SK-N-MC (cell line): ENCODE measurements around the gene TTC24.

Experiments used
- DNase-seq: peaks from one replicate; pipeline ENCODE4 v3.0.0-alpha.2; 2011; ENCODE audit warnings: low read depth, low spot score
- H3K27ac ChIP-seq: fragments of 200-600 bp; sonication (generic); 2 replicates; pipeline ENCODE4 v1.5.1; 2016; ENCODE audit warnings: mixed run types
- H3K36me3 ChIP-seq: fragments of 200-600 bp; sonication (generic); 2 replicates; pipeline ENCODE4 v1.6.1; 2017; ENCODE audit warnings: antibody characterized with exemption, low read length, mixed read lengths; ENCODE audit not compliant: insufficient read depth
- H3K4me3 ChIP-seq: fragments of 200-600 bp; sonication (generic); 2 replicates; pipeline ENCODE4 v1.5.1; 2016
- H3K9ac ChIP-seq: fragments of 200-600 bp; sonication (generic); 2 replicates; pipeline ENCODE4 v1.8.0; 2017; ENCODE audit warnings: mixed run types, mixed read lengths; ENCODE audit not compliant: insufficient read length
- H3K9me3 ChIP-seq: fragments of 200-600 bp; sonication (generic); 2 replicates; pipeline ENCODE4 v1.6.1; 2017; ENCODE audit warnings: low read depth, mild to moderate bottlenecking, antibody characterized with exemption, low read length, moderate library complexity, mixed read lengths
- EZH2 ChIP-seq: fragments of 200-600 bp; sonication (generic); IDR thresholded peaks from one replicate; pipeline ENCODE4 v1.6.1; 2017; ENCODE audit warnings: antibody characterized with exemption
- FOXP2 ChIP-seq: optimal IDR thresholded peaks from 2 replicates; pipeline ENCODE3; 2011; ENCODE audit warnings: mild to moderate bottlenecking, moderate library complexity; ENCODE audit not compliant: insufficient read depth; ENCODE audit errors: extremely low read length, control extremely low read depth
- POLR2AphosphoS5 ChIP-seq: IDR thresholded peaks from 2 replicates; pipeline ENCODE4 v1.6.1; 2012; ENCODE audit warnings: mild to moderate bottlenecking, low read depth, low read length, borderline replicate concordance

Gene TTC24

DNA sequence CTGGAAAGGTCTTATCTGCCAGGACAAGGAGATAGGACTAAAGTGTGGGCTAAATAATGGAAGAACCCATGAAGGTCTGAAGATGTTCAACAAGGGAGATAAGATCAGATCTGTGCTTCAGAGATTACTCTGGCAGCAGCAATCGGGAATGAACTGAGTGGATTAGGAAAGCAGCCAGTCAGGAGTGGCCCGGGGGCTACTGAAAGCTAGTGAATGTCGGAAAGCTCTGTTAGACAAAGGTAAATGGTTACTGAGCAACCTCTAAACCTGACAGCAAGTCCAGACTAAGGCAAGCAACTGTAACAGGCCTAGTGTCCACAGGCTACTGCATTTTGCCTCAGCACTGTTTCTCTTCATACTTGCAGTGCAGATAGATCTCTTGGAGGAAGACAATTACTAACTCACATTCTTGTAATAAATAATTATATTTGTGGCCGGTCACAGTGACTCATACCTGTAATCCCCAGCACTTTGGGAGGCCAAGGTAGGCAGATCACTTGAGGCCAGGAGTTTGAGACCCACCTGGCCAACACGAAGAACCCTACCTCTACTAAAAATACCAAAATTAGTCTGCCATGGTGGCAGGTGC, 19.6 kb upstream of the TTC24 start:
- Histone ChIP-seq H3K36me3 (peaks cover 29% of the 10 kb centered on the region), H3K9me3 (no peaks in the 10 kb centered on the region), H3K9ac (no peak overlapping the region), H3K4me3 (no peak overlapping the region), H3K27ac (no peak overlapping the region)
- TF ChIP-seq FOXP2, result no peak
- TF ChIP-seq POLR2AphosphoS5, result no peak
- no peak for TF ChIP-seq EZH2
- no peak for DNase-seq

GRCh38 chr1:156560585-156561163, 18.8 kb upstream of the TTC24 start:
- H3K27ac ChIP-seq, result no peak overlapping the region
- DNase-seq, result no peak
- H3K9me3 ChIP-seq, result no peaks in the 10 kb centered on the region
- H3K36me3 ChIP-seq, result peaks cover 27% of the 10 kb centered on the region
- TF ChIP-seq EZH2, result no peak
- no peak for TF ChIP-seq FOXP2
- no peak for TF ChIP-seq POLR2AphosphoS5
- H3K9ac ChIP-seq, result no peak overlapping the region
- no peak overlapping the region for H3K4me3 ChIP-seq

DNA sequence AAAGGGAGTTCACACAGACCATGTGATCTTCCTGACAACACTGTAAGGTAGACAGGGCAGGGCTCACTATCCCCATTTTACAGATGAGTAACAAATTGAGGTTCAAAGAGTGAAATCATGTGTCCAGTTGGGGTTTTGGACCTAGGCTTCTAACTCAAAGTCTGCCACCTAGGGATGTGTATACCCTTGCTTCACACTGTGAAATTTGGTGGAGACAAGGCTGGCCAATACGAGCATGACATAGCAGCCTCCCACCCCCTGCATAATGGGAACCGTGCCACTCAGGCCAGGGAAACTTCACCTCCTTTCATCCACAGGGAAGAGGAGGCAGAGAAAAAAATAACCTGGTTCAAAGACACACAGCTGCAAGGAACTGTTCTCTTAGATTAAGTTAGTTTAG, 14.0 kb upstream of the TTC24 start:
- TF ChIP-seq EZH2 (no peak), FOXP2 (no peak), POLR2AphosphoS5 (no peak)
- no peak for DNase-seq
- Histone ChIP-seq H3K9me3 (no peaks in the 10 kb centered on the region), H3K4me3 (no peak overlapping the region), H3K27ac (no peak overlapping the region), H3K36me3 (peaks cover 12% of the 10 kb centered on the region), H3K9ac (no peak overlapping the region)

- Histone ChIP-seq H3K27ac (no peak overlapping the region), H3K4me3 (no peak overlapping the region), H3K9ac (no peak overlapping the region), H3K36me3 (peaks cover 7% of the 10 kb centered on the region), H3K9me3 (no peaks in the 10 kb centered on the region)
- no peak for TF ChIP-seq POLR2AphosphoS5
- TF ChIP-seq EZH2, result no peak
- no peak for TF ChIP-seq FOXP2
- DNase-seq, result no peak
Measured at GRCh38 chr1:156566436-156566835, 13.1 kb upstream of the TTC24 start.

DNA sequence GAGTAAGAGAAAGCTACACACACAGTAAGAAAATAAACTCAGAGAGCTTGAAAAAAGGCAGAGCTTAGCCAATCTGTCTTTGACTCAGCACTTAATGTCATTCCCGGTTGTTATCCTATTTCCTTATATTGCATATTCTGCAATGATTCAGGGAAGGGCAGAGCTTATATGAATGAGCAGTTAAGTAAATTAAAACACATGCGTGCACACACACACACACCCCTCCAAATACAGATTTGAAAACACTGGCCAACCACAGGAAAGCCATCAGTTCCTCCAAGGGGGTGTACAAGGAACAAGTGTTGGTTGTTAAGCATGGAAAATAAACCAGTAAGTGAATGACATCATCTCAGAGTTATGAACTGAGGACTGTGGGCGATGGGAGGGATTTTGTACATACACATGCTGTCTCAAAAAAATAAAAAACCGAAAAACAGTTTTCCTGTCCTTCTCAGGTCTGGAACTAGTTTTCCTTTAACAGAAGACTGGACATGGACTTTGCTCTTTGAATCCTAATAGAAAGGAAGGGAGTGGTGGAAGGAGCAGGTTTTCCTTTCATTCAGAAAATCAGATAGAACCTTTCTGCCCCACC, 8.2 kb upstream of the TTC24 start:
- TF ChIP-seq POLR2AphosphoS5 (no peak), EZH2 (no peak), FOXP2 (no peak)
- peak; percentile 34 for DNase-seq
- peak overlapping the region; percentile 79 for H3K9ac ChIP-seq
- H3K9me3 ChIP-seq, result no peaks in the 10 kb centered on the region
- peak overlapping the region; percentile 81 for H3K27ac ChIP-seq
- H3K4me3 ChIP-seq, result peak overlapping the region; percentile 98
- H3K36me3 ChIP-seq, result peaks cover 7% of the 10 kb centered on the region

DNA sequence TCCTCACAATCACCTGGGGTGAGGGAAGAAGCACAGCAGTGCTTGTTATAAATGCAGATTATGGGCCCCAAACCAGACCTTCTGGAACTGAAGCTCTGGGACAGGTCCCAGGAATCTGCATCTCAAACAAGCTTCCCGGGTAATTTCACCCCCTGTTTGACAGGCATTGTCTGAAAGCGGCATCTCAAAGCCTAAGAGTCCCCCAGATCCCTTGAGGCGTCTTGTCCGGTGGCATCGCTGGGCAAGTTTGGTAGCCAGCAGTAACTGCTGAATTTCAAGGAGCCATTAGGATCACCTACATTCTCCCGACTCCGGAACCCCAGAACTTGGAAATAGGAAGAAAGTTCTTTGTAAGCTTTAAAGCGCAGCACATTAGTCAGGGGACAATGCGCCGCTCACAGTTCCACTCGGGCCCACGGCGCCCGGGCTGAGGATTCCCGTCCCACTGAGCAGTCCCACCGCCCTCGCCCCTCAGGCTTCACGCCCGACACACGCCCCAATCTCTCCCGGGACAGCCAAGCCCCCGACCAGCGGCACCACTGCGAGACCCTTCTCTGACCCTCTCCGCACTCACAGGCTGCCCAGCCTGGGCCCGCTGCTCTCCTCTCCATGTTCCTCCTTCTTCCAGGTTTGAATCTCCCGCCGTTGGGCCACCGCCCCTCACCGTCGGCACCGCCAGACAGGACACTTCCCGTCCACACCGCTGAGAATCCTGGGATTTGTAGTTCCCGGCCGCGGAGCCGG, 7.4 kb upstream of the TTC24 start, which contains the start of gene IQGAP3:
TSS of gene IQGAP3 (minus strand) at position 647 of the 744 bp plus-strand sequence. CDS start at position 611, 36 bp downstream.
- Histone ChIP-seq H3K27ac (peak within 1 kb of the TSS; percentile 81; the same call in 1 of the 2 replicates), H3K36me3 (peaks cover 7% of the 10 kb centered on the region)

DNA sequence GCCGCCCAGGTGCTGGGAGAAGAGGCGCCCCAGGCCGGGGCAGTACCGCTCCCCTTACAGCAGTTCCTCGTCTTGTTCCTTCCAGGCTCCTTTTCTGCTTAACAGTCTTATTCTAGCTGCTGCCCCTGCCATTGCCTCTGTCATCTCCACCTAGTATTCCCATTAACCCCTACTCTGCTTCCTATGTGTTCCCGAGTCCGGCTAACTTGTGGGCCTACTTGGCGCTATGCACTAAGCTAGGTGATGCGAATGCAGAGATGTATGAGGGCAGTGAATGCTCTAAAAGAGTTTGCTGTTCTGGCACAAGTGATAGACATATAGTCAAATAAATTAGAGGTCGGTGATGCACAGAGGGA, 6.9 kb upstream of the TTC24 start:
- H3K36me3 ChIP-seq, result peaks cover 7% of the 10 kb centered on the region
- TF ChIP-seq POLR2AphosphoS5 (no peak), EZH2 (no peak), FOXP2 (no peak)
- H3K9me3 ChIP-seq, result no peaks in the 10 kb centered on the region
- DNase-seq, result no peak
- H3K27ac ChIP-seq, result no peak overlapping the region
- H3K4me3 ChIP-seq, result peak overlapping the region; percentile 98
- H3K9ac ChIP-seq, result no peak overlapping the region

More for the DNA sequence above, 7.4 kb upstream of the TTC24 start, which contains the start of gene IQGAP3:
- Histone ChIP-seq H3K4me3 (peak within 1 kb of the TSS; percentile 98), H3K9ac (peak within 1 kb of the TSS; percentile 79), H3K9me3 (no peaks in the 10 kb centered on the region)
- DNase-seq, result no peak
- TF ChIP-seq POLR2AphosphoS5, result peak; percentile 47; the same call in 1 of the 2 replicates
- TF ChIP-seq FOXP2, result no peak
- TF ChIP-seq EZH2, result no peak
